Stimulated activated naive CD8-positive, alpha-beta T cell treated with anti-CD3 and anti-CD28 coated beads, Interleukin-15, amount 100 ng/mL, for 72 hours (primary cell): ENCODE data around the gene NECTIN1.
A peak's percentile ranks its signal among the peaks of the same experiment; 100 is the strongest.

Experiments used
- ATAC-seq: fragments of 150-1000 bp; cut with Tn5 transposase; 2 replicates; pipeline ENCODE4 v1.10.0; 2021; ENCODE audit warnings: mild to moderate bottlenecking, moderate library complexity
- DNase-seq, 2 donors: peaks; one replicate each; pipeline ENCODE4 v3.0.0; 2021 to 2022
- H3K27ac Mint-ChIP-seq, 2 donors: one replicate each; pipeline ENCODE4 v1.8.0; 2022; ENCODE audit warnings: mild to moderate bottlenecking in 2 of 2, mixed read lengths in 2 of 2, moderate library complexity in 2 of 2
- H3K27me3 Mint-ChIP-seq: one replicate; pipeline ENCODE4 v1.8.0; 2022; ENCODE audit warnings: mixed read lengths
- H3K4me1 Mint-ChIP-seq: one replicate; pipeline ENCODE4 v1.8.0; 2022; ENCODE audit warnings: mild to moderate bottlenecking, mixed read lengths
- H3K4me3 Mint-ChIP-seq, 2 donors: one replicate each; pipeline ENCODE4 v1.8.0; 2022; ENCODE audit warnings: mild to moderate bottlenecking in 2 of 2, mixed read lengths in 2 of 2, moderate library complexity in 1 of 2
- H3K9me3 Mint-ChIP-seq, 2 donors: one replicate each; pipeline ENCODE4 v1.8.0; 2022; ENCODE audit warnings: mixed read lengths in 2 of 2

The NECTIN1 gene

DNA sequence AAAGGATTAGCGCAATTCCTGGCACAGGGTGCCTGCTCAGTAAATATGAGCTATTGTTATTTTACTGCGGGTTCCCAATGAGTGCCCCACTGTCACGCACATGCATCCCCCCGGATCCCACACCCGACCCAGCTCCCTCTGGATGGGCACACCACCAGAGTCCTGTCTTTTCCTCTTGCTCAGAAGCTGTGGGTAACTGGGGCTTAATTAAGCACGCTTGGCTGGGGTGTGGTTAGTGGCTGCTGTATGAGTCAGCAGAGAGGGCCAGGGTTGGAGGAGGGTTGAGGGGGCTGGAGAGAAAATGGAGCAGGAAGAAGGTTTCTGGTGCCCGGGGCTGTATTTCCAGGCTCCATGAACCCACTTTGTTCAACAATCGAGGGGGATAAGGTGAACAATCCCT is 30.3 kb upstream of the NECTIN1 start:
- no peaks in the 10 kb centered on the region for H3K9me3 Mint-ChIP-seq
- H3K27ac Mint-ChIP-seq: no peak overlapping the region
- ATAC-seq (peak; percentile 53), DNase-seq (no peak)
- no peaks in the 10 kb centered on the region for H3K4me1 Mint-ChIP-seq
- peaks cover 48% of the 10 kb centered on the region for H3K27me3 Mint-ChIP-seq
- no peak overlapping the region for H3K4me3 Mint-ChIP-seq

GRCh38 chr11:119758291-119758690 is 29.3 kb upstream of the NECTIN1 start:
- no peak for DNase-seq
- H3K9me3 Mint-ChIP-seq: no peaks in the 10 kb centered on the region
- H3K4me3 Mint-ChIP-seq: no peak overlapping the region
- no peak overlapping the region for H3K27ac Mint-ChIP-seq
- H3K27me3 Mint-ChIP-seq: peaks cover 49% of the 10 kb centered on the region
- H3K4me1 Mint-ChIP-seq: no peaks in the 10 kb centered on the region
- no peak for ATAC-seq

DNA sequence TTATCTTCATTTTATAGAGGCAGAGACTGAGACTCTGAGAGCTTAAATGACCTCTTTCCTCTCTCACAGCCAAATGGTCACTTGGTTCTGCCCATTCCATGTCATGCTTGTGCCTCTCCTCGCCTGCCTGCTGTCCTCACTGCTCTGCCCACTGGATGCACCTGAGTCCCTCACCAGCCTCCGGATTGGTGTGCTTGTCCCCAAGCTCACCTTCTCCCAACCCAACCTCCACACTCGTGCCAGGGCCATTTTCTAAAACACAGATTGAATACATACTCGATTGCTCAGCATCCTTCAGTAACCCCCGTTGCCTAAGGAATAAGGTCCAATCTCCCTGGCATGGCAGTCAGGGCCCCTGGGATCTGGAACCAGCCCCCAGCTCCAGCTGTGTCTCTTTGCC is 28.4 kb upstream of the NECTIN1 start:
- no peak for DNase-seq
- no peak for ATAC-seq
- peaks cover 5% of the 10 kb centered on the region for H3K4me1 Mint-ChIP-seq
- H3K27me3 Mint-ChIP-seq: peaks cover 49% of the 10 kb centered on the region
- no peak overlapping the region for H3K4me3 Mint-ChIP-seq
- no peak overlapping the region for H3K27ac Mint-ChIP-seq
- H3K9me3 Mint-ChIP-seq: no peaks in the 10 kb centered on the region

- peaks cover 15% of the 10 kb centered on the region for H3K4me1 Mint-ChIP-seq
- no peak overlapping the region for H3K27ac Mint-ChIP-seq
- H3K4me3 Mint-ChIP-seq: no peak overlapping the region
- ATAC-seq (no peak), DNase-seq (no peak)
- H3K9me3 Mint-ChIP-seq: no peaks in the 10 kb centered on the region
- peaks cover 60% of the 10 kb centered on the region for H3K27me3 Mint-ChIP-seq
Measured at GRCh38 chr11:119756169-119756865, 27.3 kb upstream of the NECTIN1 start.

GRCh38 chr11:119755356-119756071 is 26.5 kb upstream of the NECTIN1 start:
- peaks cover 63% of the 10 kb centered on the region for H3K27me3 Mint-ChIP-seq
- no peak overlapping the region for H3K4me3 Mint-ChIP-seq
- H3K9me3 Mint-ChIP-seq: no peaks in the 10 kb centered on the region
- DNase-seq: no peak
- peak overlapping the region in 1 of 2 donors; percentile 82 for H3K27ac Mint-ChIP-seq
- ATAC-seq: no peak
- H3K4me1 Mint-ChIP-seq: peaks cover 20% of the 10 kb centered on the region

GRCh38 chr11:119754656-119755355 is 25.8 kb upstream of the NECTIN1 start:
- Mint-ChIP-seq H3K27me3 (peaks cover 58% of the 10 kb centered on the region), H3K4me3 (no peak overlapping the region), H3K4me1 (peaks cover 20% of the 10 kb centered on the region), H3K27ac (no peak overlapping the region), H3K9me3 (no peaks in the 10 kb centered on the region)
- ATAC-seq (no peak), DNase-seq (no peak)

DNA sequence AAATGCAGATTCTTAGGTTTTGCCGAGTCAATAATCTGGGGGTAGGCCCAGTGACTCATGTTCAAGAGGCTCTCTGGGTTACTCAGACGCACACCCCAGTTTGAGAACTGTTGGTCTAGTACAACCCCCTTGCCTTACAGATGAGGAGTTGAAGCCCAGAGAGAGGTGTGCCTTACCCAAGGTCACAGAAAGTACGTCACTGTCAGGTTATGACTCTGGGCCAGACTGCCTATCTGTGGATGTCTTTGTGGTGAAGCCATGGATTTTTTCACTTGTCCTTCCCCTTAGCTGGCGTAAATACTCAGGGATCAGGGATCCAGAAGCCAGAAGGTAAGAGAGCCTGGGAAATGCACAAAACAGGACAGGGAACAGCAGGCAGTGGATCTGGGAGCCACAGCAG is 25.2 kb upstream of the NECTIN1 start:
- Mint-ChIP-seq H3K27ac (no peak overlapping the region), H3K9me3 (no peaks in the 10 kb centered on the region), H3K4me1 (peaks cover 20% of the 10 kb centered on the region), H3K4me3 (no peak overlapping the region), H3K27me3 (peaks cover 53% of the 10 kb centered on the region)
- DNase-seq (no peak), ATAC-seq (no peak)

DNA sequence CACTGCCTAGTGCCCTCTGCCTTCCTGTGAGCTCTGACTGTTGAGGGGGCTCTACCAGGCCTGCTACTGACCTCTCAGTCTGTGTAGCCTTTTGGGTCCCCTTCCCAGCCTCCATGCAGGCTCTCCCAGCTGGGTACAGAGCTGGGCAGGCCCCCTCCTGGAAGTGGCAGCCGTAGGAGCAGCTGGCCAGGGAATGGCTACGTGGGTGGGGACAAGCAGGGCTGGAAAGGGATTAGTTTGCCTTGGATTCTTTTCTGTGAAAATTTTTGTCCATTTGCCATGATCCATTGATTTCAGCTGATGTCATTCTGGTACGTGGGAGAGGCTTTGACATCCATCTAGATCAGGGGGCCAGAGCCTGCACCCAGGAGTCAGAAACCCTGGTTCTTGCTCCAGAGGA is 23.9 kb upstream of the NECTIN1 start:
- no peaks in the 10 kb centered on the region for H3K9me3 Mint-ChIP-seq
- H3K27me3 Mint-ChIP-seq: peaks cover 62% of the 10 kb centered on the region
- H3K4me3 Mint-ChIP-seq: no peak overlapping the region
- peaks cover 20% of the 10 kb centered on the region for H3K4me1 Mint-ChIP-seq
- no peak overlapping the region for H3K27ac Mint-ChIP-seq
- no peak for ATAC-seq
- DNase-seq: no peak

GRCh38 chr11:119752345-119752871 is 23.4 kb upstream of the NECTIN1 start:
- ATAC-seq (peak; percentile 14), DNase-seq (no peak)
- H3K4me3 Mint-ChIP-seq: no peak overlapping the region
- H3K27ac Mint-ChIP-seq: no peak overlapping the region
- H3K4me1 Mint-ChIP-seq: peaks cover 20% of the 10 kb centered on the region
- peaks cover 57% of the 10 kb centered on the region for H3K27me3 Mint-ChIP-seq
- H3K9me3 Mint-ChIP-seq: no peaks in the 10 kb centered on the region

- peaks cover 58% of the 10 kb centered on the region for H3K27me3 Mint-ChIP-seq
- ATAC-seq: no peak
- H3K4me1 Mint-ChIP-seq: peaks cover 20% of the 10 kb centered on the region
- H3K27ac Mint-ChIP-seq: no peak overlapping the region
- H3K4me3 Mint-ChIP-seq: no peak overlapping the region
- no peak for DNase-seq
- H3K9me3 Mint-ChIP-seq: no peaks in the 10 kb centered on the region
Measured at GRCh38 chr11:119750056-119750455, 21.1 kb upstream of the NECTIN1 start.

DNA sequence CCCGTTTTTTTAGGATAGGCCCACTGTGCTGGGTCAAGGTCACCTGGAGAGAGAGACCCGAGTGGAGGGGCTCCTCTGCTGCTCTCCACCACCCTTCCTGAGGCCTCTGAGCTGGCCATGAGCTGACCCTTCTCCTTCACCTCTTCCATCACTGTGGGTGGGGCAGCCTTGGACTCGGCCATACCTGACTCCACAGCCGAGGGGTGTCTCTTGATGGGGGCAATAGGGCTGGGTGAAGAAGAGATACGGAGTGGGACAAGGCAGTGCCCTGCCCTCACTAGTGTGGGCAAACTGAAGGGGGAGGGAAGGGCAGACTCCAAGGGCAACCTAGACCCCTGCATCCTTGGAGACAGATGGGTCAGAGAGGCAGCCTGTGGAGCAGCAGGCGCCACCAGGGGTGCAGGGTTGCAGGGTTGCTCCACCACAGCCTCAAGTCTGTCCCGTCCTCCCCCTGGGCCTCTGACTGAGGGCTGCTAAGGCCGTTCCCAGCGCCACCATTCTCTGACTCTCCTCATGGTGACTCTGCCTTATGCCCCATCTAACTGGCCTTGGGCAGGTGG is 20.1 kb upstream of the NECTIN1 start:
- Mint-ChIP-seq H3K27me3 (peaks cover 59% of the 10 kb centered on the region), H3K4me1 (peaks cover 20% of the 10 kb centered on the region), H3K9me3 (no peaks in the 10 kb centered on the region), H3K4me3 (no peak overlapping the region), H3K27ac (peak overlapping the region in 1 of 2 donors; percentile 42)
- DNase-seq (no peak), ATAC-seq (no peak)

DNA sequence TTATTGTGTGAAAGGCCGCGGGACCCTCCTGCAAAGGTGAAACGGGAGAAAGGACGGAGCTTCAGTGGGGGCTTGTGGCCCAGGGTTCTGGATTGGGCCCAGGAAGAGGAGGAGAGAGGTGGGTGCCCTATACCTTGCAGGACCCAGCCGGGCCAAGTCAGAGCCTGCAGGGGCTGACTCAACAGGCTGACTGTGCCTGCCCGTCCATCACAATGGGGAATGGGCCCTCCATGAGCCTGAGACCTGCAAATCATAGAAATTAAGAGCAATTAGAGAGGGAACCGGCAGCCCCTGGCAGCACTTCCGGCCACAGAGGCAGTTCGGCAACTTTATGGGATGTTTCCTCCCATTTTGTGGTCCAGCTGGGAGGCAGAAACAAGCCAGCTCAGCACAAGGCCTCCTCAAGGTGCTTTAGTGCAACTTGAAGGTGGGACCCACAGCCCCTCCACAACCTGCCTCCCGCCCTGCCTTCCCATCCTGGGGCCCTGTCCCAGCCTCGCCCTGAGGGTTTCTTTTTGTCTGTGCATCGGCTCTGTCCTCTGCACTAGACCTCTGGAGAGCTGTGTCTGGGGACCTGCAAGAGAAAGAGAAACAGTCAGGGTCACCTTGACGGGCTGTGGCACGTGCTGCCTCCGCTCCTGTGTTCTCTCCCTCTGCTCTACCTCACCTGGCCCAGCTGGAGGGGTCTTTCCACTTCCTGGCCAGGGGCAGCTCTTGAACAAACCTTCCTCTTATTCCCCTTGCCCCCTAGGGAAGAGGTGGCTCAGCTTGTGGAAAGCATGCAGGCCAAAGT is 19.1 kb upstream of the NECTIN1 start:
- Mint-ChIP-seq H3K27ac (peak overlapping the region in 1 of 2 donors; percentile 4), H3K9me3 (no peaks in the 10 kb centered on the region), H3K4me3 (no peak overlapping the region), H3K4me1 (peaks cover 20% of the 10 kb centered on the region), H3K27me3 (peaks cover 62% of the 10 kb centered on the region)
- ATAC-seq (no peak), DNase-seq (no peak)

GRCh38 chr11:119745776-119746535 is 17.0 kb upstream of the NECTIN1 start:
- Mint-ChIP-seq H3K4me3 (no peak overlapping the region), H3K4me1 (peaks cover 19% of the 10 kb centered on the region), H3K9me3 (no peaks in the 10 kb centered on the region), H3K27ac (no peak overlapping the region), H3K27me3 (peaks cover 61% of the 10 kb centered on the region)
- ATAC-seq (no peak), DNase-seq (no peak)

- H3K4me3 Mint-ChIP-seq: no peak overlapping the region
- no peaks in the 10 kb centered on the region for H3K9me3 Mint-ChIP-seq
- DNase-seq: no peak
- no peak overlapping the region for H3K27ac Mint-ChIP-seq
- H3K4me1 Mint-ChIP-seq: peaks cover 17% of the 10 kb centered on the region
- peaks cover 69% of the 10 kb centered on the region for H3K27me3 Mint-ChIP-seq
- ATAC-seq: no peak
Measured at GRCh38 chr11:119745112-119745511, 16.1 kb upstream of the NECTIN1 start.
